IPS DF 6.9 (cell line): Measurements from ENCODE around the gene POFUT1.
A peak's percentile ranks its signal among the peaks of the same experiment; 100 is the strongest.

ENCODE experiments used
- DNase-seq: peaks from one replicate; pipeline ENCODE4 v3.0.0-alpha.2; 2013; ENCODE audit warnings: low read depth, low spot score
- H3K27ac ChIP-seq: one replicate; pipeline ENCODE4 v1.5.1; 2013; ENCODE audit warnings: low read length, control low read depth
- H3K27me3 ChIP-seq: 2 replicates; pipeline ENCODE4 v1.6.1; 2013; ENCODE audit warnings: mild to moderate bottlenecking, low read length; ENCODE audit not compliant: control insufficient read depth, insufficient read depth
- H3K36me3 ChIP-seq: 2 replicates; pipeline ENCODE4 v1.6.1; 2013; ENCODE audit warnings: low read length; ENCODE audit not compliant: control insufficient read depth, insufficient read depth
- H3K4me1 ChIP-seq: 2 replicates; pipeline ENCODE4 v1.6.1; 2013; ENCODE audit warnings: low read length; ENCODE audit not compliant: control insufficient read depth, insufficient read depth
- H3K4me3 ChIP-seq: 2 replicates; pipeline ENCODE4 v1.5.1; 2013; ENCODE audit warnings: mild to moderate bottlenecking, low read length
- H3K9me3 ChIP-seq: 2 replicates; pipeline ENCODE4 v1.6.1; 2013; ENCODE audit warnings: low read length, inconsistent platforms; ENCODE audit not compliant: control insufficient read depth, insufficient read depth
- WGBS: extraction: QIAGEN DNeasy Blood & Tissue Kit; methylation state at CpG from one replicate; pipeline ENCODE4 v1.1.7; 2013; ENCODE audit warnings: mixed read lengths, missing lambda C conversion rate; ENCODE audit not compliant: insufficient read length, insufficient coverage; 5-methylcytosine and 5-hydroxymethylcytosine counted together

POFUT1 gene

DNA sequence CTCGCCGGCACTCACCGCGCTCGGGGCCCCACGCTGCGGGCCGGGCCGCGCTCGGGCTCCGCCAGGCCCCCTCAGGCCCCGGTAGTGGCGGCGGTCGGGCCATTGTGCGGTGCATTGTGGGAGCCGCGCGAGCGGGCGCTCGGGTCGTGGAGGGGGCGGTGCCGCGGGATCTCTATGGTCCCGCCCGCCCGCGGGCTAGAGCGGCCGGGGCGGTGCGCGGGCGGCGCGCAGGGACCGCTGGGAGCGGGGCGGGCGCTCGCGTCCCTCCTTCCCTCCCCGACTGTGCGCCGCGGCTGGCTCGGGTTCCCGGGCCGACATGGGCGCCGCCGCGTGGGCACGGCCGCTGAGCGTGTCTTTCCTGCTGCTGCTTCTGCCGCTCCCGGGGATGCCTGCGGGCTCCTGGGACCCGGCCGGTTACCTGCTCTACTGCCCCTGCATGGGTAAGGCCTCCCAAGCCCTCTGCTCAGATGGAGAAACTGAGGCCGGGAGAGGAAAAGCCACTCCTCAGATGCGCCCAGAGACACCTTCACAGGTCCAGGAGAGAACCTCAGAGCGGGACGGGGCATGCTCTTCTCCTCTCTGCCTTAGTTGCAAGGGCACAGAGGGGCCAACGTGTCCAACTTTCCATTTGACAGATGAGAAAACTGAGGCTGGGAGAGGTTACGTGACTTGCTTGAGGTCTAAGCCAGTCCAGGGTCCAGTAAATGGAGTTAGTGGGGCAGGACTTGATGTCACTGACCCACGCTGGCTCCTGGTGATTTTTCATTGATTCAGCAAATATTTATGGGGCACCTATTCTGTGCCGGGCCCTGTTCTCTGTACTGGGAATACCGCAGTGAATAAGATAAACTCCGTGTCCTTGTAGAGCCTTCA is at the start of gene POFUT1, which contains the start of gene PLAGL2:
POFUT1 (plus strand) TSS at position 255 of the 873 bp plus-strand sequence; CDS start at position 317, 62 bp downstream.
PLAGL2 (minus strand) TSS at position 118 of the 873 bp plus-strand sequence. CDS start 5,565 bp downstream, outside the sequence.
- WGBS: no CpG with 5 or more reads among the region's 74 CpGs
- H3K36me3 ChIP-seq: 0 out of 2 replicates have a peak, but pooled peaks cover 2% of the 10 kb centered on the region

GRCh38 chr20:32158351-32158750 is 49.3 kb upstream of the POFUT1 start:
- Histone ChIP-seq H3K27me3 (no peaks in the 10 kb centered on the region), H3K27ac (no peak overlapping the region), H3K4me3 (no peak overlapping the region), H3K9me3 (no peaks in the 10 kb centered on the region), H3K36me3 (peaks cover 22% of the 10 kb centered on the region; the same call in 1 of the 2 replicates), H3K4me1 (no peaks in the 10 kb centered on the region)
- WGBS: no CpG with 5 or more reads among the region's 11 CpGs
- no peak for DNase-seq

More for the DNA sequence above, at the start of gene POFUT1, which contains the start of gene PLAGL2:
- Histone ChIP-seq H3K27ac (no peak within 1 kb of the TSS), H3K4me3 (peak within 1 kb of the TSS; percentile 78), H3K9me3 (no peaks in the 10 kb centered on the region), H3K27me3 (no peaks in the 10 kb centered on the region), H3K4me1 (peaks cover 3% of the 10 kb centered on the region)
- no peak for DNase-seq

- DNase-seq: no peak
- Histone ChIP-seq H3K27ac (no peak overlapping the region), H3K4me1 (no peaks in the 10 kb centered on the region), H3K27me3 (no peaks in the 10 kb centered on the region), H3K4me3 (no peak overlapping the region), H3K9me3 (no peaks in the 10 kb centered on the region), H3K36me3 (peaks cover 18% of the 10 kb centered on the region; the same call in 1 of the 2 replicates)
- WGBS: no CpG with 5 or more reads among the region's 4 CpGs
Measured at GRCh38 chr20:32158943-32159660, 48.6 kb upstream of the POFUT1 start.

GRCh38 chr20:32159766-32160221 is 47.9 kb upstream of the POFUT1 start:
- Histone ChIP-seq H3K4me1 (no peaks in the 10 kb centered on the region), H3K9me3 (no peaks in the 10 kb centered on the region), H3K36me3 (peaks cover 18% of the 10 kb centered on the region; the same call in 1 of the 2 replicates), H3K27me3 (no peaks in the 10 kb centered on the region), H3K27ac (no peak overlapping the region), H3K4me3 (no peak overlapping the region)
- DNase-seq: no peak
- WGBS: no CpG with 5 or more reads among the region's 5 CpGs

DNA sequence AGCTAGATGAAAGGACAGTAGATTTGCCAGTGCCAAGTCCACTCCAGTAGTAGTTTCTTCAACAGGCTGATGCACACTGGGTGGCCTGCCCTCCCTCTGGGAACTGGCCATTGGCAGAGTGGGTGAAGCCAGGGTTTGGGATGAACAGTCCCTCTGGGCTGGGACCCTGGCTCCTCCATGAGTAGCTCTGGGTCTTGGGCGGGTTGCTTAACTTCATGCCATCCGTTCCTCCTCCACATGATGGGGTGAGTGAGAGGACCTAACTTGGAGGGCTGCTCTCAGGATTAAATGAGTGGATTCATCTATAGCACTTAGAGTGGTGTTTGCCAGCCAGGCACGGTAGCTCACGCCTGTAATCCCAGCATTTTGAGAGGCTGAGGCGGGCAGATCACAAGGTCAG is 47.3 kb upstream of the POFUT1 start:
- Histone ChIP-seq H3K4me3 (no peak overlapping the region), H3K27ac (no peak overlapping the region), H3K9me3 (no peaks in the 10 kb centered on the region), H3K36me3 (peaks cover 22% of the 10 kb centered on the region; the same call in 1 of the 2 replicates), H3K27me3 (no peaks in the 10 kb centered on the region), H3K4me1 (no peaks in the 10 kb centered on the region)
- DNase-seq: no peak
- no CpG with 5 or more reads among the region's 5 CpGs for whole genome bisulfite sequencing

DNA sequence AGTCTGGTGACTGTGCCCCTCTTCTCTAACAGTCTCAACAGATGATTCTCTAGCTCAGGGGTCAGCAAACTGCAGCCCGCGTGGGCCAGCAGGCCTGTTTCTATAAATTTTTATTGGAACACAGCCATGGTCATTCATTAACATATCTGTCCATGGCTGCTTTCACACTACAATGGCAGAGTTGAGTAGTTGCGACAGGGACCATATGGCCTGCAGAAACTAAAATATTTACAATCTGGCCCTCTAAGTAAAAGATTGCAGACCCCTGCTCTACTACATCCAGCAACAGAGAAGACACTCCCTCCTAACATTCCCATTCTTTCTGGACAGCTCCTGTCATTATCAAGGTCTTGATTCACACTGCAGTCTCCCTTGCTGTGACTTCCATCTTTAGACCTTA is 45.3 kb upstream of the POFUT1 start:
- Histone ChIP-seq H3K4me3 (no peak overlapping the region), H3K9me3 (no peaks in the 10 kb centered on the region), H3K4me1 (no peaks in the 10 kb centered on the region), H3K36me3 (peaks cover 32% of the 10 kb centered on the region), H3K27me3 (no peaks in the 10 kb centered on the region), H3K27ac (no peak overlapping the region)
- no peak for DNase-seq
- WGBS: no CpG with 5 or more reads among the region's 3 CpGs

GRCh38 chr20:32163951-32164350 is 43.7 kb upstream of the POFUT1 start:
- WGBS: no CpG with 5 or more reads among the region's 5 CpGs
- DNase-seq: no peak
- H3K36me3 ChIP-seq: peaks cover 25% of the 10 kb centered on the region

DNA sequence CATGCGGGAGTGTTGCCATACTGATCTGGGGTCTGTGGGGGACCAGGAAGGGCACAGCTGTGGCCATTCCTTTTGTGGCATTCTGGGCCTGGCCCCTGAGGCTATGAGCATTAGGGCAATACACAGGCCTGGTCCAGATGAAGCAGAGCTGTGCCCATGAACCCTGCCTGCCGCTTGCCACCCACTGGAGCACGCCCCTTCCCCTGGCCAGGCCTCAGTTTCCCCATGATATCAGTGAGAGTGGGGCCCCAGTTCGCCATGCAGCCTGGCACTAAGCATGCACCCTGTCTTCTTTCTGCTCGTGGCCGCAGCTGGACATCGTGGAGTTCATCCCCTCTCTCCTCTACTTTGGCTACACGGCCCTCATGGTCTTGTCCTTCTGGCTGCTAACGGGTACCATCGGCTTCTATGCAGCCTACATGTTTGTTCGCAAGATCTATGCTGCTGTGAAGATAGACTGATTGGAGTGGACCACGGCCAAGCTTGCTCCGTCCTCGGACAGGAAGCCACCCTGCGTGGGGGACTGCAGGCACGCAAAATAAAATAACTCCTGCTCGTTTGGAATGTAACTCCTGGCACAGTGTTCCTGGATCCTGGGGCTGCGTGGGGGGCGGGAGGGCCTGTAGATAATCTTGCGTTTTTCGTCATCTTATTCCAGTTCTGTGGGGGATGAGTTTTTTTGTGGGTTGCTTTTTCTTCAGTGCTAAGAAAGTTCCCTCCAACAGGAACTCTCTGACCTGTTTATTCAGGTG is 42.5 kb upstream of the POFUT1 start:
- no CpG with 5 or more reads among the region's 21 CpGs for WGBS
- Histone ChIP-seq H3K4me1 (no peaks in the 10 kb centered on the region), H3K4me3 (no peak overlapping the region), H3K9me3 (no peaks in the 10 kb centered on the region), H3K36me3 (peaks cover 20% of the 10 kb centered on the region), H3K27ac (no peak overlapping the region), H3K27me3 (no peaks in the 10 kb centered on the region)
- no peak for DNase-seq

More at GRCh38 chr20:32163951-32164350, 43.7 kb upstream of the POFUT1 start:
- Histone ChIP-seq H3K27ac (no peak overlapping the region), H3K9me3 (no peaks in the 10 kb centered on the region), H3K4me1 (no peaks in the 10 kb centered on the region), H3K4me3 (no peak overlapping the region), H3K27me3 (no peaks in the 10 kb centered on the region)

DNA sequence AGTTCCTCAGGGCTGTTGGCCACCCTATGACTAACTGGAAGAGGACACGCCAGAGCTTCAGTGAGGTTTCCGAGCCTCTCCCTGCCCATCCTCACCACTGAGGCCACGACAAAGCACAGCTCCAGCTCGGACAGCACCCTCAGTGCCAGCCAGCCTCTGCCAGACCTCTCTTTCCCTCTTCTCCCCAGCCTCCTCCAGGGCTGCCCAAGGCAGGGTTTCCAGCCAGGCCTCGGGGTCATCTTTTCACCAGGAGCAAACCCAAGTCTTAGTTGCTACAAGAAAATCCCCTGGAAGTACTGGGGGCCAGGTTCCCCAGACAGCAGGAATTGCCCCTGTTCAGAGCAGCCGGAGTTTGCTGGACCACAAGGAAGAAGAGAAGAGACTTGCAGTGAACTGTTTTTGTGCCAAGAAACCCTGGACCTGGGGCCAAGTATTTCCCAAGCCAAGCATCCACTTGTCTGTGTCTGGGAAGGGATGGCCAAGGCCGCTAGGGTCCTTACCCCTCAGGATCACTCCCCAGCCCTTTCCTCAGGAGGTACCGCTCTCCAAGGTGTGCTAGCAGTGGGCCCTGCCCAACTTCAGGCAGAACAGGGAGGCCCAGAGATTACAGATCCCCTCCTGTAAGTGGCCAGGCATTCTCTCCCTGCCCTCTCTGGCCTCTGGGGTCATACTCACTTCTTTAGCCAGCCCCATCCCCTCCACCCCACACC is 41.7 kb upstream of the POFUT1 start:
- H3K4me3 ChIP-seq: no peak overlapping the region
- H3K9me3 ChIP-seq: no peaks in the 10 kb centered on the region
- WGBS: no CpG with 5 or more reads among the region's 8 CpGs
- H3K36me3 ChIP-seq: peaks cover 19% of the 10 kb centered on the region
- H3K27ac ChIP-seq: no peak overlapping the region
- H3K27me3 ChIP-seq: no peaks in the 10 kb centered on the region
- H3K4me1 ChIP-seq: no peaks in the 10 kb centered on the region
- DNase-seq: no peak
